GM18505 (cell line): Measurements from ENCODE around the gene AKT2.

ENCODE experiments used
- ATAC-seq: cut with Tn5 transposase; IDR thresholded peaks from one replicate; pipeline ENCODE4 v1.9.1; 2021; ENCODE audit not compliant: unreplicated experiment
- POLR2A ChIP-seq: IDR thresholded peaks from 4 replicates; pipeline ENCODE4 v1.6.1; 2011; ENCODE audit warnings: borderline replicate concordance; ENCODE audit not compliant: insufficient read depth, insufficient read length; ENCODE audit errors: extremely low read depth

Gene AKT2

DNA sequence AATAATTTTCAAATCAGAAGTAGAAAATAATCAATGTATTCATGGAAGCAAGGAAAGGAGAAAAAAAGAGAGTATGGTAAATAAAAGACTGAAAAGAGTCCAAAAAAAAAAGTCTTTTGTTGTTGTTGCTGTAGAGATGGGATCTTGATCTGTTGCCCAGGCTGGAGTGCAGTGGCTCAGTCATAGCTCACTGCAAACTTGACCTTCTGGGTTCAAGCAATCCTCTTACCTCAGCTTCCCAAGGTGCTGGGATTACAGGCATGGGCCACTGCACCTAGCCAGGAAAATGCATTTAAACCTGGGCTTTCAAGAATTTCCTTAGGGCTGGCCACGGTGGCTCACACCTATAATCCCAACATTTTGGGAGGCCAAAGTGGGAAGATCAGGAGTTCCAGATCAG lies 100.9 kb downstream of the AKT2 start:
- no peak for ATAC-seq
- TF ChIP-seq POLR2A, result no peak
